MV-4-11 (cell line): ENCODE results near the gene SLC9A1.
"Not testable (repeated sequence)": the region's sequence is repeated elsewhere in the genome, so short reads cannot be mapped to it uniquely, and the experiment has no call there.

Experiments
- DNase-seq: peaks from one replicate; lab custom pipeline; 2025; lab: John Stamatoyannopoulos, UW

The SLC9A1 gene

GRCh38 chr1:27132624-27133023, 22.3 kb downstream of the SLC9A1 start:
- no peak for DNase-seq

DNA sequence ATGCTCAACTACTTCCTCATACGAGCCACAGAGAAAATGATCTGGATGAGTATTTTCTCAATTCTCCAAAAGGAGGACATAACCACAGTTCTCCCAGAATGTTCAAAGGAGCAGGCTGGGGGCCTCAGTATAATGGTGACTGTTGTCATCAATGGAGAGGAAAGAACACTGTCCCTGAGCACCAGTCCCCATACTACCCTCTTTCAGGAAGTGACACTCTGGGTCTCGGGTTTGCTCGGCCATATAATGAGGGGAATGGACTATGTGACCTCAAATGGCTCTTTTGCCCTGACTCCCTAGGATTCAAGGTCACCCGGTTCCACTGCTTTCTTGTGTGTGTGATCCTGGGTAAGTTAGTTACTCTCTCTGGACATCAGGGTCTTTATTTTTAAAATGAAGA, 22.8 kb downstream of the SLC9A1 start:
- peak; percentile 52 for DNase-seq

GRCh38 chr1:27130798-27131197, 24.1 kb downstream of the SLC9A1 start:
- no peak for DNase-seq

DNA sequence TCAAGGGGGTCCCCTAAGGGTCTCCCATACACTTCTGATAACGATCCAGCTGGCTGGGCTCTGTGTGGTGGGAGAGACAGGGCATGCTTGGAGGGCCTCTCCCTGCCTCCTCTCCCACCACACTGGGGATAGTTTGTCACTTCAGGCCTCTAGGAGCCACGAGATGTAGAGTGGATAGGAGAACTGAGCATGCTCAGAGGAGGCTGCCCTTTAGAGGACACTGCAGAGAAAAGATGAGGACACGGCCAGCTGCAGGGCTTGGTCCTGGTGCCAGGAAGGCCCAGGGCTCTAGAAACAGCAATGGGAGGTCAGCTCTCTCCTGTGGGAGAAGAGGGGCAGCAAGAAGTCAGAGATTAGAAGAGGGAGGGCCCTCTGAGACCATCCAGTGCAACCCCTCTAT, 25.7 kb downstream of the SLC9A1 start:
- no peak for DNase-seq

- DNase-seq: no peak
Measured at GRCh38 chr1:27127419-27127818, 27.5 kb downstream of the SLC9A1 start.

DNA sequence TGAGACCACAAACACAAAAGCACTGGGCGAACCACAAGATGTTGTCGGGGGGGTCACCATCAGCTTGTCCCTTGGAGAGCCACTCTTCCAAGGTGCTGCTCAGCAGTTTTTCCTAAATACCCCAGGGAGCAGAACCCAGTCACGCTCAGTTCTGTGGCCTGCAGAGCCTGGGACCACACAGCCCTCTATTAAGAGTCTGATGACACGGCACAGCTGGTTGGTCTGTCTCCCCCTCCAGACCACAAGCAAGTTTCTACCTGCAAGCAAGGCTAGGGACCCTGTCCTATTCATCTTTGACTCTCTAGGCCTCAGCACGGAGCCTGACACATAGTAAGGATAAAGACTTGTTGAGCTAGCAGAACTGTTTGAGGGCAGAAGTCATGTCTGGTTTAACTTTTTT, 28.5 kb downstream of the SLC9A1 start:
- no peak for DNase-seq

GRCh38 chr1:27125125-27125524, 29.8 kb downstream of the SLC9A1 start:
- DNase-seq: not testable (repeated sequence)

DNA sequence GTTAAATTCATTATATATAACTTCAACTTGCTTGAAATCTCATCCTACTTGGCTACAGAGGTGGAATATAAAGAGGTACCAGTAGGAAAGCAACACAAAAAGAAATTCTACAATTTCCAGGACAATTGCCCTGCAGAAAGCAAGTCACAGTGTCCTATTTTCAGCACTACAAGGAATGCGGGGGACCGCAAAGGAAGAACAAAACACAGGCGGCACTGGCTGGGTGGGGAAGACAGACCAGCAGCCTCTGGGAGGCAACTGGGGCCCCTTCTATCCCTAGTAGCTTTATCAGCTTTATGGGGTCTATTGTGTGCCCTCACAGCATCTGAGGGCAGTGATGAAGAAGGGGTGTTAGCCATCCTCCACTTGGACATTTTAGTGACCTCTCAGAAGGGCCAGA, 30.5 kb downstream of the SLC9A1 start:
- no peak for DNase-seq

GRCh38 chr1:27122652-27123051, 32.3 kb downstream of the SLC9A1 start:
- DNase-seq: peak; percentile 65

DNA sequence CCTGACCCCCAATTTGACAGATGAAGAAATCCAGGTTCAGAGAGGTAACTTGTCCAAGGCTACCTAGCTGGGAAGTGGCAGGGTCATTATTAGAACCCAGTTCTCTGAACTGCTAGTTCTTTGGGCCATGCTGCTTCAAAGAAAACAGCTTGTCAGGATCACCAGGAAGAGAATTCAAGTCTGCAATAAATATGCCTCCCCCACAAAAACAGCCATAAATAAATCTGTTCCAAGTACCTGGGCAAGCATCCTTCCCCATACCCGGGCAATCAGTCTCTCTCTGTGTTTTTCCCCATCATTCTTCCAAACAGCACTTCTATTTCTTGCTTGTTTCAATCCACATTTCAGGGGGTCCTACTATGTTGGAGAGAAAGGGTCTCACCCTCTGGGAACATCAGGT, 34.1 kb downstream of the SLC9A1 start:
- no peak for DNase-seq

DNA sequence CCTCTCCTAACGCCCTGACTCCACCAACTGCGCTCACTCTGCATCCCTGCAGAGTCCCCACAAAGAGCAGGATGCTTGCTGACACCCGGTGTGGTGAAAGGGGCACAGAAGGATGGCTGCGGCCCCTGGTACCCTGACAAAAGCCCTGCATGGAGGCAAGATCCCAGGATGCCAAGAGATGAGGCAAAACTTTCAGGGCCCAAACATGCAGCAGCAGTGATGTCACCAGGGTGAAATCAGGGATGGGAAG, 36.6 kb downstream of the SLC9A1 start:
- no peak for DNase-seq

GRCh38 chr1:27117733-27118439, 37.0 kb downstream of the SLC9A1 start:
- no peak for DNase-seq

DNA sequence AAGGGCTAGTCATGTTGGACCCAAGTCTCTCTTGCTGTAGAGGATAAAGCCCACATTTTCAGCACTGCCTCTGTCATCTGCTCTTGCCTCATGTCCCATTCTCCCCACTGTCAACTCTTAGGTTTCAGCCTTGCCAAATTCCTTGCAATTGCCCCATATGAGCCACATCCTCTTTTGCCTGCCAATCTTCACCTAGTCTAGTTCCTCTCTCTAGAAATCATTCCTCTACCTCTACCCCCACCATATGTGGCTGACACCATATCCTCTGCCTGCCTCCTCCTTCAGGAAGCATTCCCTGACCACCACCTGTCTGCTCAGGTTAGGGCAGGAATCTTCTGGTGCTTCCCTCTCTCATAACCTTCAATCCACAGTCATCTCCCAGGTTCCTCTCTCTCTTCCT, 38.2 kb downstream of the SLC9A1 start:
- peak; percentile 96 for DNase-seq

- peak; percentile 63 for DNase-seq
Measured at GRCh38 chr1:27116232-27116631, 38.7 kb downstream of the SLC9A1 start.

- no peak for DNase-seq
Measured at GRCh38 chr1:27114546-27114945, 40.4 kb downstream of the SLC9A1 start.

GRCh38 chr1:27113861-27114260, 41.1 kb downstream of the SLC9A1 start:
- no peak for DNase-seq

GRCh38 chr1:27111626-27112573, 43.0 kb downstream of the SLC9A1 start:
- DNase-seq: peak; percentile 100

DNA sequence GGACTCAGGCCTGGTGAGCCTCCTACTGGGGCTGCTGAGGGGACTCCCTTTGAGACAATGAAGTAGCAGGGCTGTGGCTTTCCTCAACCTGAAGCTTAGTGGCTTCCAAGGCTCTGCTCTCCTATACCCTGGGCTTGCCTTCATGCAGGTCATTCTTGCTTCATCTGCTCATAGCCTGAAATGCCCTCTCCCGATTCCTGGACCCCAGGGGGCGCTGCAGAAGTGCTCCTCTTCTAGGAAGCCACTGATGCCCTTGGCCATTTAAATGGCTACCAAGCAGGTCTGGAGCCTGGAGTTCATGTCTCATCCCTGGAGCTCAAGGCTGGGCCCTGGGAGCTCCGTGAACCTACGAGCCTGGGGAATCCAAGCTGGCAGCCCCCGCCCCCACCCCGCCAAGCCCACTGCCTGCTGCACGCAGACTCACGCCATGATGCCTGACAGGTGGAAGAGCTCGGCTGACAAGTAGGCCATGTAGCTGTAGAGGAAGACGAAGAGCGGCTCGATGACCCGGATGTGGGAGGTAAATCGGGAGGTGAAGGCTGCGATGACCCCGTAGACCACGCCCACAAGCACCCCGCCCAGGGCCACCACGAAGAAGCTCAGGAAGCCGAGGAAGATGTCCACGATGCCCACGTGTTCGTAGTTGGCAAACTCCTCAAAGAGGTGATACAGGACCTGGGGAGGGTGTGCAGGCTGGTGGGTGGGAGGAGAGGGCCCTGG, 45.7 kb downstream of the SLC9A1 start:
- peak; percentile 26 for DNase-seq

DNA sequence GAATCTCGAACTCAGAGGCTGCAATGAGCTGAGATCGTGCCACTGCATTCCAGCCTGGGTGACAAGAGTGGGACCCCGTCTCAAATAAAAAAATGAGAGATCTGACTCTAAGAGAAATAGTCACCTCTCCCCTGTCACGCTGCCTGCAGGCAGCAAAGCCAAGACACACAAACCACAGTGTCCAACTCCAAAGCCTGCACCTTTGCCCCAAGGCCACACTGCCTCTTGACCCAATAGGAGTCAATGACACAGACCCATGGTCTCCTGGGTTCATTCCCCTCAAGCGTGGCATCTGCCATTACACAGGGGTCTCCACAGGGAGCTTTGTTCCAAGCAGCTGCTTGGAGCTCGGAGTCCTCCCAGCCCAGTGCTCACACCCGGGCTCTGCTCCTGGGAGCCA, 46.3 kb downstream of the SLC9A1 start:
- DNase-seq: no peak

DNA sequence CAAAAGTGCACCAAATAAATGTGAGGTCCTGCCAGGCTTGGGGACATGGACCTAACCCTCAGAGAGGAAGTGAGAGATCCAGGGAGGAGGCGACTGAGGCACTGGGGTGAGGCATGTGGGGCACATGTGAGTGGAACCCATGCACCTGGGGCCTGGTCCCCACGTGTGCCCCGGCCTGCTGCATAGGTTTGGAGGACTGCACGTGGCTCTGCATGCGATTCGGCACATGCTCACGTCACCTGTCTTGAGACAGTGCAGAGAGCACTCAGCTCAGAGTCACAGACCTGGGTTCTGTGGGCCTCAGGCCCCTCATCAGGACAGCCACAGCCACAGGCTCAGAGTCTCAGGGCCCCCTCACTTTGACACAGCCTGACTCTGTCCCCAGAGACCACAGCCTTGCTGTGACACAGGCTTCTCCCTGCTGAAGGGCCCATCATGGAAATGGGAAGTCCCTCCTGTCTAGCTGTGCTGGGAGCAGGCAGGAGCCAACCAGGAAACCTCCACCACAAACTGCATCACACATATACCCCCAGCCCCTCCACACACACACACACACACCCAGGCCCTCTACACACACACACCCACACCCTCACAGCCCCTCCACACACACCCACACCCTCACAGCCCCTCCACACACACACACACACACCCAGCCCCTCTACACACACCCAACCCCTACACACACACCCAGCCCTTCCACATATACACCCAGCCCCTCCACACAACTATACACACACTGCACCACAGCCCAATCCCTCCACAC, 48.2 kb downstream of the SLC9A1 start:
- DNase-seq: peak; percentile 58

- no peak for DNase-seq
Measured at GRCh38 chr1:27105018-27105417, 49.9 kb downstream of the SLC9A1 start.

- no peak for DNase-seq
Measured at GRCh38 chr1:27103498-27103897, 51.4 kb downstream of the SLC9A1 start.
